Mesenchymal stem cell (in vitro differentiated cells and primary cell): ENCODE measurements around the gene PTPRG.

Experiments
- DNase-seq: peaks from one replicate; pipeline ENCODE4 v3.0.0-alpha.2; 2013
- H2AFZ ChIP-seq: one replicate; pipeline ENCODE4 v1.6.1; 2013; ENCODE audit warnings: low read depth, mild to moderate bottlenecking, control low read depth, inconsistent platforms, low read length, moderate library complexity
- H2AK5ac ChIP-seq: 2 replicates; pipeline ENCODE4 v1.6.1; 2013; ENCODE audit warnings: low read length, moderate library complexity, mild to moderate bottlenecking, inconsistent platforms; ENCODE audit not compliant: severe bottlenecking
- H2BK120ac ChIP-seq: one replicate; pipeline ENCODE4 v1.6.1; 2013; ENCODE audit warnings: low read depth, mild to moderate bottlenecking, inconsistent platforms, low read length, moderate library complexity
- H2BK12ac ChIP-seq, 2 experiments: one replicate each; pipeline ENCODE4 v1.6.1; 2013; ENCODE audit warnings: inconsistent platforms in 2 of 2, low read length in 2 of 2, mild to moderate bottlenecking in 2 of 2, moderate library complexity in 2 of 2, control low read depth in 1 of 2
- H2BK15ac ChIP-seq: one replicate; pipeline ENCODE4 v1.6.1; 2013; ENCODE audit warnings: mild to moderate bottlenecking, low read depth, inconsistent platforms; ENCODE audit not compliant: poor library complexity, severe bottlenecking
- H2BK5ac ChIP-seq: 2 replicates; pipeline ENCODE4 v1.6.1; 2013; ENCODE audit warnings: low read depth, mild to moderate bottlenecking, low read length, control low read depth, inconsistent platforms; ENCODE audit not compliant: poor library complexity, severe bottlenecking
- H3K14ac ChIP-seq, 2 experiments: one replicate each; pipeline ENCODE4 v1.6.1; 2013; ENCODE audit warnings: inconsistent platforms in 2 of 2, low read length in 2 of 2, control low read depth in 1 of 2, mild to moderate bottlenecking in 1 of 2, moderate library complexity in 1 of 2
- H3K18ac ChIP-seq, 2 experiments: one replicate each; pipeline ENCODE4 v1.6.1; 2013; ENCODE audit warnings: inconsistent platforms in 2 of 2, low read length in 2 of 2, control low read depth in 1 of 2, low read depth in 1 of 2, mild to moderate bottlenecking in 1 of 2
- H3K23ac ChIP-seq, 2 experiments: one replicate each; pipeline ENCODE4 v1.6.1; 2013; ENCODE audit warnings: inconsistent platforms in 2 of 2, low read length in 2 of 2, mild to moderate bottlenecking in 2 of 2, moderate library complexity in 2 of 2, control low read depth in 1 of 2
- H3K27ac ChIP-seq: 2 replicates; pipeline ENCODE4 v1.5.1; 2013; ENCODE audit warnings: mild to moderate bottlenecking, moderate library complexity, low read length, control low read depth, inconsistent platforms; ENCODE audit not compliant: poor library complexity, severe bottlenecking
- H3K27me3 ChIP-seq, 2 experiments: 2 replicates each; pipeline versions ENCODE4 v1.6.1 to v1.7.0; 2013; ENCODE audit warnings: low read length in 2 of 2, mild to moderate bottlenecking in 2 of 2, moderate library complexity in 2 of 2, control low read depth in 1 of 2, inconsistent platforms in 1 of 2; ENCODE audit not compliant: control insufficient read depth in 1 of 2, insufficient read depth in 1 of 2
- H3K36me3 ChIP-seq, 2 experiments: 2 replicates each; pipeline versions ENCODE4 v1.6.1 to v1.7.0; 2013; ENCODE audit warnings: low read length in 2 of 2, control low read depth in 1 of 2, inconsistent platforms in 1 of 2, low read depth in 1 of 2, mild to moderate bottlenecking in 1 of 2; ENCODE audit not compliant: insufficient read depth in 2 of 2, control insufficient read depth in 1 of 2
- H3K4ac ChIP-seq, 2 experiments: one replicate each; pipeline ENCODE4 v1.6.1; 2013; ENCODE audit warnings: inconsistent platforms in 2 of 2, low read length in 2 of 2, mild to moderate bottlenecking in 2 of 2, moderate library complexity in 2 of 2, control low read depth in 1 of 2, low read depth in 1 of 2
- H3K4me1 ChIP-seq: 2 replicates; pipeline ENCODE4 v1.6.1; 2013; ENCODE audit warnings: low read depth, low read length, control low read depth; ENCODE audit not compliant: control insufficient read depth, insufficient read depth
- H3K4me2 ChIP-seq: 2 replicates; pipeline ENCODE4 v1.6.1; 2013; ENCODE audit warnings: low read length, mild to moderate bottlenecking, inconsistent platforms; ENCODE audit not compliant: poor library complexity, severe bottlenecking
- H3K4me3 ChIP-seq, 2 experiments: 2 replicates each; pipeline versions ENCODE4 v1.5.1 to v1.7.0; 2013; ENCODE audit warnings: low read length in 2 of 2, mild to moderate bottlenecking in 2 of 2, control low read depth in 1 of 2, low read depth in 1 of 2; ENCODE audit not compliant: insufficient read depth in 1 of 2
- H3K79me1 ChIP-seq: replicated peaks from 2 replicates; pipeline ENCODE4 v1.6.1; 2013; ENCODE audit warnings: mild to moderate bottlenecking, control low read depth, low read length, inconsistent platforms; ENCODE audit not compliant: poor library complexity, severe bottlenecking
- H3K9ac ChIP-seq: 2 replicates; pipeline ENCODE4 v1.7.0; 2013; ENCODE audit warnings: mild to moderate bottlenecking, low read length, moderate library complexity
- H3K9me3 ChIP-seq: 2 replicates; pipeline ENCODE4 v1.7.0; 2013; ENCODE audit warnings: mild to moderate bottlenecking, low read length; ENCODE audit not compliant: control insufficient read depth
- H4K8ac ChIP-seq: one replicate; pipeline ENCODE4 v1.6.1; 2013; ENCODE audit warnings: inconsistent platforms, mild to moderate bottlenecking, low read length, moderate library complexity
- H4K91ac ChIP-seq: one replicate; pipeline ENCODE4 v1.6.1; 2013; ENCODE audit warnings: mild to moderate bottlenecking, low read length, inconsistent platforms
- WGBS: methylation state at CpG from one replicate; pipeline ENCODE4 v1.1.7; 2013; ENCODE audit warnings: mixed read lengths; 5-methylcytosine and 5-hydroxymethylcytosine counted together

The PTPRG gene

DNA sequence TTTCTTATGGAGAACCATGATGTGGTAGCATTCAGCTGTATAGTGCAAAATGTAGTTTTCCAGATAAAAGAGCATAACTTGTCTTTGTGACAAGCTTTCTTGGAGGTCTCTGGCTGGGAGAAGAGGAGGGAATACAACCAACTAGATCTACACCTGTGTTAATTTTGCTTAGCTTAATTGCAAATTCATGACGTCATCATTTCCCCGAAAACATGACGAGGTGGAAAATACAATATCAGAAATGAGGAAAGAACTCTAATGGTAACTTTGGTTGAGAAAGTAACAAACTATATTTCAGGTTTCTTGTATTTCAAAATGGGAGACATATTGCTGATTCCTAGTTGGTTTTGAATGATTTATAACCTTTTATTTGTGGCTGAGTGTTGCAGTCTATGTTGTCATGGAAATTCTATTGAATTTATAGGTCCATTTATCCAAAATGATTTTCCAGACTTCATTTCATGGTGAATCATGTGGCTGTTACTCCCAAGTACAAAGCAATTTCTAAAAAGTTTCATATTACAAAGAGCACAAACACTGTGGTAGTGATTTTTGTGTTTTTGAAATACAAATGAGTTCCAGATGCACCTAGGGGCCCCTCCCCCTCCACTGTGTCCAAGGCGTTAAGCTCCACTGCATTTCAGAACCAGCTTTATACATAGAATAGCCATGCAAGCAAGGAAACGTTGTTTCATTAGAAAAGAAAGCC lies 504.8 kb downstream of the PTPRG start:
- H3K9me3 ChIP-seq = no peaks in the 10 kb centered on the region
- H4K8ac ChIP-seq = no peak overlapping the region
- no peak overlapping the region for H3K9ac ChIP-seq
- H2BK5ac ChIP-seq = no peak overlapping the region
- no peak overlapping the region for H4K91ac ChIP-seq
- no peak overlapping the region for H3K4me2 ChIP-seq
- no peak overlapping the region for H3K27ac ChIP-seq
- no peak overlapping the region for H3K4me3 ChIP-seq
- no peak overlapping the region for H3K4ac ChIP-seq
- H2BK15ac ChIP-seq = no peak overlapping the region
- H2AK5ac ChIP-seq = no peak overlapping the region
- H3K27me3 ChIP-seq = no peaks in the 10 kb centered on the region
- no peak overlapping the region for H3K23ac ChIP-seq
- H2AFZ ChIP-seq = no peak overlapping the region
- no peak overlapping the region for H3K18ac ChIP-seq
- peaks cover 6% of the 10 kb centered on the region for H3K79me1 ChIP-seq
- no peak overlapping the region for H2BK12ac ChIP-seq
- DNase-seq = no peak
- H3K14ac ChIP-seq = no peak overlapping the region
- no peaks in the 10 kb centered on the region for H3K36me3 ChIP-seq
- no peaks in the 10 kb centered on the region for H3K4me1 ChIP-seq
- no peak overlapping the region for H2BK120ac ChIP-seq
- WGBS = 90% methylated on average over 5 of the region's 5 CpGs

DNA sequence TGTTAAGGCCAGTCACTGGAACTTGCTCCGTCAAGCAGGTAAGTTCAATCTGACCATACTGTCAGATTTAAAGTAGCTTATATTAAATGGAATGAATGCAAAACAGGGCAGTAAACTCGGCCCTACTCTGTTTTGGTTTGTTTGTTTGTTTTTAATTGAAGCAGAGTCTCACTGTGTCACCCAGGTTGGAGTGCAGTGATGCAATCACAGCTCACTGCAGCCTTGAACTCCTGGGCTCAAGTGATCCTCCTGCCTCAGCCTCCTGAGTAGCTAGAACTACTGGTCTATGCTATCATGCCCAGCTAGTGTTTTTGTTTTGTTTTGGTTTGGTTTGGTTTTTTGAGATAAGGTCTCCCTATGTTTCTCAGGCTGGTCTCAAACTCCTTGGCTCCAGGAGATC lies 507.0 kb downstream of the PTPRG start:
- no peaks in the 10 kb centered on the region for H3K4me1 ChIP-seq
- WGBS = 69% methylated on average over 2 of the region's 2 CpGs
- H3K18ac ChIP-seq = no peak overlapping the region
- H3K27me3 ChIP-seq = no peaks in the 10 kb centered on the region
- H3K4ac ChIP-seq = no peak overlapping the region
- no peak overlapping the region for H3K14ac ChIP-seq
- no peak overlapping the region for H2AFZ ChIP-seq
- H2BK120ac ChIP-seq = no peak overlapping the region
- H3K23ac ChIP-seq = no peak overlapping the region
- H2BK5ac ChIP-seq = no peak overlapping the region
- H3K9me3 ChIP-seq = no peaks in the 10 kb centered on the region
- no peak overlapping the region for H4K91ac ChIP-seq
- no peak overlapping the region for H2BK15ac ChIP-seq
- no peak overlapping the region for H2BK12ac ChIP-seq
- H3K9ac ChIP-seq = no peak overlapping the region
- no peak overlapping the region for H3K4me3 ChIP-seq
- H3K36me3 ChIP-seq = no peaks in the 10 kb centered on the region
- no peak overlapping the region for H4K8ac ChIP-seq
- no peak overlapping the region for H3K27ac ChIP-seq
- DNase-seq = no peak
- H2AK5ac ChIP-seq = no peak overlapping the region
- H3K4me2 ChIP-seq = no peak overlapping the region
- H3K79me1 ChIP-seq = peaks cover 8% of the 10 kb centered on the region

DNA sequence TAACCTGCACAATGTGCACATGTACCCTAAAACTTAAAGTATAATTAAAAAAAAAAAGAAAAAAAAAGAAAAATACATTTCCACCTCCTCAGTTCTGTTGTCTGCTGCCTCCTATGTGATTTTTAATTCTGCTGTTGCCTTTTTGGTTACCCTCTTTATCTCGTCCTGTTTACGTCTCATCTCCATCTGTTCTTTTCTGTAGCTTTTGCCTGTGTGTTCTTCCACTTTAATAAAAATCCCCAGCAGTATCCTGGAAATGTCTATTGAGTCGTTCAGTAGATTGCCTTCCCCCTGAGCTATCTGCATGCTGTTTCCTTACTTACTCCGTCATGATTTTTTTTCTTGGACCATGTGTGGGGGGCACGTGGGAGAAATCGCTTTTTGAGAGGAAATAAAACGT lies 509.5 kb downstream of the PTPRG start:
- Histone ChIP-seq H3K9me3 (no peaks in the 10 kb centered on the region), H2BK15ac (no peak overlapping the region), H2AK5ac (no peak overlapping the region), H2BK12ac (no peak overlapping the region), H3K18ac (no peak overlapping the region), H3K27me3 (no peaks in the 10 kb centered on the region), H3K9ac (no peak overlapping the region), H3K27ac (no peak overlapping the region), H3K4me3 (no peak overlapping the region), H3K4ac (no peak overlapping the region), H4K91ac (no peak overlapping the region), H3K4me1 (no peaks in the 10 kb centered on the region), H3K14ac (no peak overlapping the region), H4K8ac (no peak overlapping the region), H3K23ac (no peak overlapping the region), H2BK5ac (no peak overlapping the region), H2AFZ (no peak overlapping the region), H3K36me3 (no peaks in the 10 kb centered on the region), H3K4me2 (no peak overlapping the region), H3K79me1 (peaks cover 9% of the 10 kb centered on the region), H2BK120ac (no peak overlapping the region)
- DNase-seq = no peak
- WGBS = 83% methylated on average over 2 of the region's 7 CpGs

DNA sequence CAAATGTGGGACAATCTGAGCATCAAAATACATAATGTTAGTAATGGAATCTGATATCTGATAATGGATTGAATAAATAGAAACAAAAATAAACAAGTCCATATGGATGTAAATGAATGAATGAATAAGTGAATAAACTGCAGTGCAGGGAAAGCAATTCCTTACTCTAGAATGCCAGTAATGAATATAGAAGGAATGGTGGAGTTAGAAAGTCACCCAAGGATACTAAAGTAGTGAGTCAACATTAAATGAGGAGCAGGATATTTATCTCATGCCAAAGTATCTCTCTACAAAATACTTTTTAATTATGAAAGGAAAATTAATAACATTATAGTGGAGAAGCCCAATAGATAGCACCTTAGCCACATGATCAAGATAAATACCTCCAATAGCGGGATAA lies 511.7 kb downstream of the PTPRG start:
- Histone ChIP-seq H2BK15ac (no peak overlapping the region), H3K18ac (no peak overlapping the region), H3K4me3 (no peak overlapping the region), H3K79me1 (peaks cover 14% of the 10 kb centered on the region), H2AFZ (no peak overlapping the region), H3K4me2 (no peak overlapping the region), H2AK5ac (no peak overlapping the region), H3K27ac (no peak overlapping the region), H4K91ac (no peak overlapping the region), H3K4ac (no peak overlapping the region), H3K36me3 (no peaks in the 10 kb centered on the region), H3K9ac (no peak overlapping the region), H3K14ac (no peak overlapping the region), H3K4me1 (no peaks in the 10 kb centered on the region), H3K23ac (no peak overlapping the region), H2BK12ac (no peak overlapping the region), H2BK5ac (no peak overlapping the region), H3K27me3 (no peaks in the 10 kb centered on the region), H3K9me3 (no peaks in the 10 kb centered on the region), H4K8ac (no peak overlapping the region), H2BK120ac (no peak overlapping the region)
- no peak for DNase-seq
- 75% methylated on average over 1 of the region's 1 CpG for WGBS
